Measurements from ENCODE around the gene TMX3.

DNA sequence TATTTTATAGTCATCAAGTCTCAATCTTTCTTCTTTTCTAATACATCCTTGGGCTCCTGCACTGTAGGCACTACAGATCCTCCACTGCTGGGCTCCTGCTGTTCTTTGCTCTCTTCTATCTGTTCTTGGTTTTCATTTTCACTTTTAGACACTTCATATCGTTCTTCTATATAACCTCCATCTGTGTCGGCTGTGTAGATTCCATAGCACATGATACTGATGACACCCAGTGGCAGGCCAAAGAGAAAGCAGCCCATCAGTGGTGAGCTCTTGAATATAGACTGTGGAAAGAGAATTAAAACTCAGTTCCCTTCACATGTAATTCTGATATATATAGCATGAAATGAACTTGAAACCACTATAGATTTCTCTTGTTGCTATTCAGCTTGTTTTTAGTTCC is 38.0 kb downstream of the TMX3 start:
- TF ChIP-seq RAD21 (IDR thresholded peaks at IDR 0.05; ENCODE audit: low read depth) (no peak), CREB1 (IDR thresholded peaks at IDR 0.05; ENCODE audit: low read depth) (no peak)

Measured in Ishikawa (cell line).